ENCODE measurements around the gene PPP1R2C. TPM values are rescaled to one million over a fixed set of nuclear protein-coding genes. Genes with fewer than 3 reads are reported as not detected.
A peak's percentile ranks its signal among the peaks of the same experiment; 100 is the strongest.

The PPP1R2C gene
- total RNA-seq, 4 donors from 2014 or later: not detected

GRCh38 chrX:42770566-42770965 is 7.4 kb downstream of the PPP1R2C start:
- intact Hi-C loops (cut with DNase I; ENCODE audit: low total_unique reads): no loop called here
- WGBS, 2 donors: 81 to 96% methylated on average over 3 of the region's 3 CpGs
- no peak overlapping the region for H3K4me3 ChIP-seq (ENCODE audit: low read depth, poor library complexity, severe bottlenecking)
- no peak for TF ChIP-seq CTCF (IDR thresholded peaks at IDR 0.05)
- no peak for TF ChIP-seq POLR2A (IDR thresholded peaks at IDR 0.05)
- no peak for DNase-seq (ENCODE audit: low spot score in 2 of 2)

GRCh38 chrX:42759881-42760280 is 18.1 kb downstream of the PPP1R2C start:
- DNase-seq (ENCODE audit: low spot score in 2 of 2): no peak
- intact Hi-C loops (cut with DNase I; ENCODE audit: low total_unique reads): no loop called here
- H3K4me3 ChIP-seq (ENCODE audit: low read depth, poor library complexity, severe bottlenecking): no peak overlapping the region
- WGBS, 2 donors: 68 to 77% methylated on average over 1 of the region's 1 CpG
- no peak for TF ChIP-seq CTCF (IDR thresholded peaks at IDR 0.05)
- no peak for TF ChIP-seq POLR2A (IDR thresholded peaks at IDR 0.05)

DNA sequence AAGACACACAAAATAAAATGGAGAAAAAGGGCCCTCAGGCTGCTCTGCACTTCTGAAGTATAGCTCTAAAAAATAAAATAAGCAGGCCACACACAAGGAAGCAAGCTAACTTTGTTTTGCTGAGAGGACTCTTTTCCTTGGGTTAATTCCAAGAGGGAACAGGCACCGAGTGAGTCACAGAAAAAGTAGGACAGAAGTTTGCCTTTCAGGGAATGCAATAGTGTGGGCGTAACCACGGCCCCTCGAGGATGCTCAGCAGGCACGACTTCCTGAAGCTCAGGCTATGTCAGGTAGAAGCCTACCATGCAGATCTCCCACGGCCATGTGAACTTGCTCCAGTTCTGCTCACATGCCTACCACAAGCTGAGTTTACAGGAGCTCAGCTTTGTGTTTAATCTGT is 22.1 kb downstream of the PPP1R2C start:
- DNase-seq (ENCODE audit: low spot score in 2 of 2): peak; percentile 32 to 86

GRCh38 chrX:42754603-42755002 is 23.4 kb downstream of the PPP1R2C start:
- no peak for DNase-seq (ENCODE audit: low spot score in 2 of 2)
- TF ChIP-seq CTCF (IDR thresholded peaks at IDR 0.05) (no peak), POLR2A (IDR thresholded peaks at IDR 0.05) (no peak)
- intact Hi-C loops (cut with DNase I; ENCODE audit: low total_unique reads): no loop called here
- no peak overlapping the region for H3K4me3 ChIP-seq (ENCODE audit: low read depth, poor library complexity, severe bottlenecking)
- WGBS, 2 donors: 65 to 71% methylated on average over 2 of the region's 2 CpGs

More for the DNA sequence above, 22.1 kb downstream of the PPP1R2C start:
- H3K4me3 ChIP-seq (ENCODE audit: low read depth, poor library complexity, severe bottlenecking): no peak overlapping the region
- WGBS, 2 donors: 11 to 28% methylated on average over 6 of the region's 6 CpGs
- TF ChIP-seq POLR2A (IDR thresholded peaks at IDR 0.05) (no peak), CTCF (IDR thresholded peaks at IDR 0.05) (no peak)
- intact Hi-C loops (cut with DNase I; ENCODE audit: low total_unique reads): no loop called here

GRCh38 chrX:42754115-42754514 is 23.8 kb downstream of the PPP1R2C start:
- intact Hi-C loops (cut with DNase I; ENCODE audit: low total_unique reads): no loop called here

More at GRCh38 chrX:42754115-42754514, 23.8 kb downstream of the PPP1R2C start:
- DNase-seq (ENCODE audit: low spot score in 2 of 2): no peak
- WGBS, 2 donors: 72 to 97% methylated on average over 2 of the region's 2 CpGs
- no peak for TF ChIP-seq POLR2A (IDR thresholded peaks at IDR 0.05)
- TF ChIP-seq CTCF (IDR thresholded peaks at IDR 0.05): no peak
- no peak overlapping the region for H3K4me3 ChIP-seq (ENCODE audit: low read depth, poor library complexity, severe bottlenecking)

Measured in lower leg skin (tissue), 4 donors.